MG63 (cell line): ENCODE results near the gene DPH6. TPM values are rescaled to one million over a fixed set of nuclear protein-coding genes. Genes with fewer than 3 reads are reported as not detected.
"Not testable (repeated sequence)": the region's sequence is repeated elsewhere in the genome, so short reads cannot be mapped to it uniquely, and the experiment has no call there.

Experiments
- DNase-seq: peaks from one replicate; pipeline ENCODE4 v3.0.0-alpha.2; 2020
- H3K27me3 ChIP-seq: fragments of 250-450 bp; sonication (Bioruptor Pico); 2 replicates; pipeline ENCODE4 v1.5.1; 2020; ENCODE audit warnings: mild to moderate bottlenecking, moderate library complexity
- H3K36me3 ChIP-seq: fragments of 250-450 bp; sonication (Bioruptor Pico); 2 replicates; pipeline ENCODE4 v1.5.1; 2020; ENCODE audit warnings: mild to moderate bottlenecking, moderate library complexity
- H3K4me3 ChIP-seq: fragments of 250-450 bp; sonication (Bioruptor Pico); 2 replicates; pipeline ENCODE4 v1.5.1; 2020; ENCODE audit warnings: mild to moderate bottlenecking, moderate library complexity
- H3K9me3 ChIP-seq: fragments of 250-450 bp; sonication (Bioruptor Pico); 2 replicates; pipeline ENCODE4 v1.5.1; 2020; ENCODE audit warnings: mild to moderate bottlenecking, moderate library complexity
- total RNA-seq: library from RNA; depleted of rRNA; stranded (reverse); fragments of >200 nt; shearing (Covaris generic); gene quantifications from 2 replicates; pipeline ENCODE4 v1.2.3, GENCODE V29; 2014; ENCODE audit warnings: low replicate concordance

Gene DPH6
- total RNA-seq, 1 experiment from 2014 or later = 23.2 TPM

GRCh38 chr15:35471024-35471423 lies 74.9 kb downstream of the DPH6 start:
- no peaks in the 10 kb centered on the region for H3K9me3 ChIP-seq
- no peaks in the 10 kb centered on the region for H3K27me3 ChIP-seq
- DNase-seq = no peak
- H3K36me3 ChIP-seq = no peaks in the 10 kb centered on the region
- no peak overlapping the region for H3K4me3 ChIP-seq

GRCh38 chr15:35470441-35470840 lies 75.5 kb downstream of the DPH6 start:
- Histone ChIP-seq H3K4me3 (no peak overlapping the region), H3K9me3 (no peaks in the 10 kb centered on the region), H3K27me3 (no peaks in the 10 kb centered on the region), H3K36me3 (no peaks in the 10 kb centered on the region)
- no peak for DNase-seq

- Histone ChIP-seq H3K36me3 (no peaks in the 10 kb centered on the region), H3K4me3 (no peak overlapping the region), H3K9me3 (no peaks in the 10 kb centered on the region), H3K27me3 (no peaks in the 10 kb centered on the region)
- no peak for DNase-seq
Measured at GRCh38 chr15:35466476-35466875, 79.5 kb downstream of the DPH6 start.

GRCh38 chr15:35465783-35466182 lies 80.2 kb downstream of the DPH6 start:
- H3K9me3 ChIP-seq = no peaks in the 10 kb centered on the region
- DNase-seq = no peak
- no peaks in the 10 kb centered on the region for H3K36me3 ChIP-seq
- H3K27me3 ChIP-seq = no peaks in the 10 kb centered on the region
- no peak overlapping the region for H3K4me3 ChIP-seq

GRCh38 chr15:35460616-35461015 lies 85.3 kb downstream of the DPH6 start:
- Histone ChIP-seq H3K4me3 (no peak overlapping the region), H3K9me3 (no peaks in the 10 kb centered on the region), H3K27me3 (no peaks in the 10 kb centered on the region), H3K36me3 (no peaks in the 10 kb centered on the region)
- no peak for DNase-seq

- no peak for DNase-seq
- no peaks in the 10 kb centered on the region for H3K27me3 ChIP-seq
- no peak overlapping the region for H3K4me3 ChIP-seq
- no peaks in the 10 kb centered on the region for H3K36me3 ChIP-seq
- H3K9me3 ChIP-seq = no peaks in the 10 kb centered on the region
Measured at GRCh38 chr15:35458176-35458856, 87.6 kb downstream of the DPH6 start.

GRCh38 chr15:35455201-35455600 lies 90.8 kb downstream of the DPH6 start:
- Histone ChIP-seq H3K4me3 (no peak overlapping the region), H3K27me3 (no peaks in the 10 kb centered on the region), H3K9me3 (no peaks in the 10 kb centered on the region; the same call in 1 of the 2 replicates), H3K36me3 (no peaks in the 10 kb centered on the region; the same call in 1 of the 2 replicates)
- no peak for DNase-seq

GRCh38 chr15:35450492-35450891 lies 95.5 kb downstream of the DPH6 start:
- no peaks in the 10 kb centered on the region for H3K27me3 ChIP-seq
- peaks cover 5% of the 10 kb centered on the region; the same call in 1 of the 2 replicates for H3K36me3 ChIP-seq
- H3K4me3 ChIP-seq = no peak overlapping the region
- DNase-seq = peak; percentile 28
- peaks cover 3% of the 10 kb centered on the region; the same call in 1 of the 2 replicates for H3K9me3 ChIP-seq

- H3K4me3 ChIP-seq = no peak overlapping the region
- no peak for DNase-seq
- H3K27me3 ChIP-seq = no peaks in the 10 kb centered on the region
- peaks cover 5% of the 10 kb centered on the region; the same call in 1 of the 2 replicates for H3K36me3 ChIP-seq
- H3K9me3 ChIP-seq = peaks cover 3% of the 10 kb centered on the region; the same call in 1 of the 2 replicates
Measured at GRCh38 chr15:35448294-35448693, 97.7 kb downstream of the DPH6 start.

- H3K36me3 ChIP-seq = peaks cover 5% of the 10 kb centered on the region; the same call in 1 of the 2 replicates
Measured at GRCh38 chr15:35445891-35446290, 100.1 kb downstream of the DPH6 start.

GRCh38 chr15:35444557-35445204 lies 101.3 kb downstream of the DPH6 start:
- DNase-seq = no peak
- Histone ChIP-seq H3K4me3 (no peak overlapping the region), H3K36me3 (peaks cover 2% of the 10 kb centered on the region; the same call in 1 of the 2 replicates), H3K9me3 (peaks cover 2% of the 10 kb centered on the region; the same call in 1 of the 2 replicates), H3K27me3 (no peaks in the 10 kb centered on the region)

More at GRCh38 chr15:35445891-35446290, 100.1 kb downstream of the DPH6 start:
- DNase-seq = no peak
- no peaks in the 10 kb centered on the region for H3K27me3 ChIP-seq
- H3K4me3 ChIP-seq = no peak overlapping the region
- H3K9me3 ChIP-seq = peaks cover 3% of the 10 kb centered on the region; the same call in 1 of the 2 replicates

GRCh38 chr15:35443376-35443775 lies 102.6 kb downstream of the DPH6 start:
- Histone ChIP-seq H3K9me3 (no peaks in the 10 kb centered on the region), H3K27me3 (no peaks in the 10 kb centered on the region), H3K4me3 (no peak overlapping the region), H3K36me3 (no peaks in the 10 kb centered on the region)
- no peak for DNase-seq

- no peak for DNase-seq
- no peaks in the 10 kb centered on the region for H3K27me3 ChIP-seq
- H3K36me3 ChIP-seq = no peaks in the 10 kb centered on the region
- no peak overlapping the region for H3K4me3 ChIP-seq
- H3K9me3 ChIP-seq = no peaks in the 10 kb centered on the region
Measured at GRCh38 chr15:35442742-35443141, 103.2 kb downstream of the DPH6 start.

GRCh38 chr15:35441279-35441678 lies 104.7 kb downstream of the DPH6 start:
- H3K9me3 ChIP-seq, H3K4me3 ChIP-seq, H3K36me3 ChIP-seq, H3K27me3 ChIP-seq, DNase-seq: not testable (repeated sequence)

- H3K9me3 ChIP-seq = no peaks in the 10 kb centered on the region
- DNase-seq = no peak
- H3K36me3 ChIP-seq = no peaks in the 10 kb centered on the region
- H3K4me3 ChIP-seq = no peak overlapping the region
- H3K27me3 ChIP-seq = no peaks in the 10 kb centered on the region
Measured at GRCh38 chr15:35440265-35440664, 105.7 kb downstream of the DPH6 start.

- no peak for DNase-seq
- Histone ChIP-seq H3K4me3 (no peak overlapping the region), H3K27me3 (no peaks in the 10 kb centered on the region), H3K36me3 (no peaks in the 10 kb centered on the region), H3K9me3 (no peaks in the 10 kb centered on the region)
Measured at GRCh38 chr15:35439291-35439690, 106.7 kb downstream of the DPH6 start.

GRCh38 chr15:35437157-35437556 lies 108.8 kb downstream of the DPH6 start:
- no peak overlapping the region for H3K4me3 ChIP-seq
- H3K27me3 ChIP-seq = no peaks in the 10 kb centered on the region
- DNase-seq = no peak
- no peaks in the 10 kb centered on the region for H3K9me3 ChIP-seq
- H3K36me3 ChIP-seq = no peaks in the 10 kb centered on the region

- H3K27me3 ChIP-seq = no peaks in the 10 kb centered on the region
- no peaks in the 10 kb centered on the region for H3K36me3 ChIP-seq
- no peak for DNase-seq
- H3K9me3 ChIP-seq = no peaks in the 10 kb centered on the region
- no peak overlapping the region for H3K4me3 ChIP-seq
Measured at GRCh38 chr15:35436422-35436821, 109.5 kb downstream of the DPH6 start.
